GM19397 (cell line): ENCODE data around the gene LCN10.
"Not testable (repeated sequence)": the region's sequence is repeated elsewhere in the genome, so short reads cannot be mapped to it uniquely, and the experiment has no call there.

Experiments
- ATAC-seq: cut with Tn5 transposase; IDR thresholded peaks from one replicate; pipeline ENCODE4 v1.9.1; 2021; ENCODE audit warnings: mild to moderate bottlenecking, moderate library complexity; ENCODE audit not compliant: unreplicated experiment

The LCN10 gene

DNA sequence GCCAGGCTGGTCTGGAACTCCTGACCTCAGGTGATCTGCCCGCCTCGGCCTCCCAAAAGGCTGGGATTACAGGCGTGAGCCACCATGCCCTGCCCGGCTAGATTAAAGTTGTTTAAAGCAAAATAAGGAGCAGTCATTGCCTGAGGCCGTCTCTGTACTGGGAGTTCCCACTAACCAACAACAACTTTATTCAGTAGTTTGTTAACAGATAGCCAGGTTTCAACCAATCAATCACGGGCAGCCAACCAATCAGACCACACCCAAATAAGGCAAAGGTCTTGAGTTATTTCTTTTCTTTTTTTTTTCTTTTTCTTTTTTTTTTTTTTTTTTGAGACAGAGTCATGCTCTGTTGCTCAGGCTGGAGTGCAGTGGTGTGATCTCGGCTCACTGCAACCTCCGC lies 38.0 kb downstream of the LCN10 start:
- ATAC-seq = not testable (repeated sequence)

DNA sequence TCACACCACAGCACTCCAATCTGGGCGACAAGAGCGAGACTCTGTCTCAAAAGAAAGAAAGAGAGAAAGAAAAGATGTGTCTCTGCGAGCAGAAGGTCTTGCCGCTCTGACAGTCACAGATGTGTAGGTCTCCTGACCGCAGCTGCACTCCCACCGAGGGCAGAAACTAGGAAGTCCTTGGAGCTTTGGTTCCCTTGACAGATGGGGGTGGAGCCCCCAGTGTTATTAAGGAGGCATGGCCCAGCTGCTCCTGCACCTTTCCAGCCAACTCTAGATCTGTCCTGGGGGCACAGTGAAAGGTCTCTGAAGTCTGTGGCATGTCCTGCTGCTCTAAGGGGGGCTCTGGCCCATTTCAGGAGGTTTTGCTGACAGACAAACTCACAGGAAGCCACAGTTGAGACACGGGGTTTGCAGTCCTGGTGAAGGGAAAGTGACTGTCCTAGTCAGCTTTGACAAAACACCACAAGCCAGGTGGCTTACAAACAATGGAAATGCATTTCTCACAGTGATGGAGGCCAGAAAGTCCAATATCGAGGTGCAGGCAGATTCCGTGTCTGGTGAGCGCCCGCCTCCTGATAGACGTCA lies 39.4 kb downstream of the LCN10 start:
- no peak for ATAC-seq

DNA sequence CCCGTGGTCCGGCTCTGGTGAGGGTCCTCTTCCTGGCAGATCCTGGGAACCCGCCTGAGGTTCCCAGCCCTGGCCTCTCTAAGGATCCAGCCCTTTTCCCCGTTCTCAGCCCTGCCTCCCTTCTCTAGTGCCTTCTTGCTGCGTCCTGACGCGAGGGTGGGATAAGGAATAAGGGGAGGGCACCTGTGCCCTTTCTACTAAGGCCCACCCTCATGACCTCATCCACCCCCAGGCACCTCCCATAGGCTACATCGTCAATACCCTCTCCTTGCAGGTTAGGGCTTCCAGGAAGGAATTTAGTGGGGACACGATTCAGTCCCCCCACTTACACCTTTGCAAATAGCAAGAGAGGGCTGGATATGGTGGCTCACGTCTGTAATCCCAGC lies 41.1 kb downstream of the LCN10 start:
- no peak for ATAC-seq

DNA sequence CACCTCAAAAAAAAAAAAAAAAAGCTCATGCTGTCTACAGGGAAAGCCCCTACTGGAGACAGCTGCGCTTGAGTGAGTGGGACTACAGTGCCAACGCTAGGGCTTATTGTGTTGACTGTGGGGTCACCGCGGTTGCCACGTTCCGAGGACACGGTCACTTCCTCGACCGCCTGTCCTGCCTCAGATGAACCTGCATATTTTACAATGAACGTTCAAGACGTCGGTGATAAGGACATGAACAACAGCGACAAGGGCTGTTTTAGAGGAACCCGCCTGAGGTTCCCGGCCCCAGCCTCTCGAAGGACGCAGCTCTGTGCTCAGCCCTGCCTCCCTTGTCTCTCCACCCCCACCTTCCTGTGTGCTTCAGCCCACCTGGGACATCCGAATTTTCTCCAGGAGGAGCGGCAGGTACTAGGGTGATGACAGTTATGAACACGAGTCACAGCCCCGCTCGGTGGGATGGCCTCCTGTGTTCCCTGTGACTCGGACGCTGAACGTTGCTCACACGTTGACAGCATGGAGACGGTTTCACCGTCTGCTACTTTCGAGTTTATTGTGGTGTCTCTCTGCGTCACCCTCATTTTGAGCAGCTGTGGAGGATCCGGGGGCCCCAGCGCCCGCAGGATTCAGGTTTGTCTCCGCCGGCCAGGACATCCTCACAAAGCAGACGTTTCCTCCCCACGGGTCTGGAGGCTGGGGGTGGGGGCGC lies 41.6 kb downstream of the LCN10 start:
- no peak for ATAC-seq

DNA sequence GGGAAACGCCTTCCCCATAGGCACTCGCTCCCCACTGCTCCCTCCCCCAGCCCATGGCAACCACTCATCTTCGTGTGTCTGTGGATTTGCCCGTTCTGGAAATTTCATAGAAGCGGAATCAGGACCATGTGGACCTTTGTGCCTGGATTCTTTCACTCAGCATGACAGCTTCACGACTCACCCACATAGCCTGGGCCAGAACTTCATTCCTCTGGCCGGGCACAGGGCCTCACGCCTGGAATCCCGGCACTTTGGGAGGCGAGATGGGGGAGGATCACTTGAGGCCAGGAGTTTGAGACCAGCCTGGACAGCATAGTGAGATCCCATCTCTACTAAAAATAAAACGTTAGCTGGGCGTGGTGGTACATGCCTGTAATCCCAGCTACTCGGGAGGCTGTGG lies 42.4 kb downstream of the LCN10 start:
- ATAC-seq = no peak

DNA sequence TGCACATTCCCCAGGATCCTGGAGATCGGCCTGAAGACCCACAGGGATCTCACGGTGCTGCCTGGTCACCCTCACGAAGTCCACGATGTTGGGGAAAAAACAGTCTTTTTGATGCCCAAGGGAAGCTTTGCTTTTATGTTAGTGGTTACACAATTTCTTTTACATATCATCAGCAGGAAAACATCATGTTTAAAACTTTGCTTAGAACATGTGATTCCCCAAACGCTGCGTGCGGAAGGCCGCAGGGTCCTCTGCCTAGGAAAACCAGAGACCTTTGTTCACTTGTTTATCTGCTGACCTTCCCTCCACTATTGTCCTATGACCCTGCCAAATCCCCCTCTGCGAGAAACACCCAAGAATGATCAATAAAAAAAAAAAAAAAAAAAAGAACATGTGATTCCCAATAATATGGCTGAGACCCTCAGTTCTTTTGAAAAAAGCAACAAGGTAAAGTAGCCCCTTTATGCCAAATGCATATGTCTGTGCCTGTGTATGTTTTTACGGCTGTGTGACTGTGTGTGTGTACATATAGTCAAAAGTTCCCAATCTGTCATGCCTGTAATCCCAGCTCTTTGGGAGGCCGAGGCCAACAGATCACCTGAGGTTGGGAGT lies 44.0 kb downstream of the LCN10 start:
- no peak for ATAC-seq

DNA sequence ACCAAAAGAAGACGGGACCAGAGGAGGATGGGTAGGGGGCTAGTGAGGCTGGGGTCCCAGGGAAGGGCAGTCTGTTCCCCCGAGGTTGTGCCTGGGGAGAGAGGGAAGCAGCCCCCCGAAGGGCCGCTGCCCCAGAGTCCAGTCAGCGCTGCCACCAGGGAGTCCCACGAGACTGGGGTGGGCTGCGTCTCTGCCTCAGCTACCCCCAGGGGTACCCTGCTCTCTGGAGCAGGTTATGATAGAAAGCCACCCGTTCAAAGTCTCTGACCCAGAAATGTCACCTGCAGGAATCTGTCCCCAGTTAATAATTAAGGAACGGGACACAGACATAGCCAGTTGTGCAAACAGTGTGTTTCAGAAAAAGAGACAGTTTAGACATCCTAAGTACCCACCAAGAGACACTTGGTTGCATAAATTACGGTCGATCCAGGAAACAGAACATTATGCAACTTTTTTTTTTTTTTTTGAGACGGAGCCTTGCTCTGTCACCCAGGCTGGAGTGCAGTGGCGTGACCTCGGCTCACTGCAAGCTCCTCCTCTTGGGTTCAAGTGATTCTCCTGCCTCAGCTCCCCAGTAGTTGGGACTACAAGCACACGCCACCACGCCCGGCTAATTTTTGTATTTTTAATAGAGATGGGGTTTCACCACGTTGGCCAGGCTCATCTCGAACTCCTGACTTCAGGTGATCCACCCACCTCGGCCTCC lies 44.8 kb downstream of the LCN10 start:
- ATAC-seq = no peak

DNA sequence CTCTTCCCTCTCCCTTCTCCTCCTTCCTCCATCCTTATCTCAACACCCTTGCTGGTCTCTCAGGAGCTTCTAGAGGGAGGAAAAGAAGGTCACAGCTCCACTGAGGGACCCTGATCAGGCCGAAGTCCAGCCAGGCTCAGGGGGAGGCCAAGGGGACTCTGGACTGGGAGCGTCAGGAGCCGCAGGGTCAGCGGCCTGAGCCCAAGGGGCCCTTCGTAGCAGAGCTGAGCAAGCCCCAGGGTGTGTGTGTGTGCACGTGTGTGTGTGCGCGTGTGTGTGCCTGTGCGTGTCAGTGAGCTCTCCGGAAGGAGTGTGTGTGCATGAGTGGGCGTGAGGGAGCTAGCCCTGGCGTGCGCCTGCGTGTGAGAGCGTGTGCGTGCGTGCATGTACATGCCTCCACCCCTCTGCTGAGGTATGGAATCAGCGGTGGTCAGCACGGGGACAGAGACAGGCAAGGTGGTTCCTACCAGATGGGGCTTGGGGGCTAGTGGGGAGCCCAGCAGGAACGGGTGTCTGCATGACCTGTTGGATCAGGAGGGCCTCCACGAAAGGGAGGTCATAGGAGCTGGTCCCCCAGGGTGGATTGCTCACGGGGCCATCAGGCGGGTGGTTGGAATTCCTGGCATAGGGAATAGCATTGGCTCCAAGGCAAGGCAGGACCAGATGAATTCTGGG lies 45.5 kb downstream of the LCN10 start:
- no peak for ATAC-seq

DNA sequence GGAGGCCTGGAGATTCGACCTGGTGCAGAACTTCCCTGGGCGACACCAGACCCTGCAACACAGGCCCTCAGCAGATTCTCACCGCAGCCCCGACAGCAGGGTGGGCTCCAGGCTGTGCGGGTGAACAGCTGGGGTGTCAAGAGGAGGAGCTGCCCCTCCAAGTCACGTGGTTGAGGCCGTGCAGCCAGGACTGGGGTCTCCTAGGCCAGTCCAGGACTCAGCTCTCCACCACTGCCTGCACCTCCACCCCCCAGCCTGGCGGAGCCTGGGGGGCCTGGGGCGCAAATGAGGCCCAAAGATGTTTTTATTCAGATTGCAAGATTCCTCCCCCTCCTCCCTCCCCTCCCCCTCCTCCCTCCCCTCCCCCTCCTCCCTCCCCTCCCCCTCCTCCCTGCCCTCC lies 46.2 kb downstream of the LCN10 start:
- no peak for ATAC-seq

DNA sequence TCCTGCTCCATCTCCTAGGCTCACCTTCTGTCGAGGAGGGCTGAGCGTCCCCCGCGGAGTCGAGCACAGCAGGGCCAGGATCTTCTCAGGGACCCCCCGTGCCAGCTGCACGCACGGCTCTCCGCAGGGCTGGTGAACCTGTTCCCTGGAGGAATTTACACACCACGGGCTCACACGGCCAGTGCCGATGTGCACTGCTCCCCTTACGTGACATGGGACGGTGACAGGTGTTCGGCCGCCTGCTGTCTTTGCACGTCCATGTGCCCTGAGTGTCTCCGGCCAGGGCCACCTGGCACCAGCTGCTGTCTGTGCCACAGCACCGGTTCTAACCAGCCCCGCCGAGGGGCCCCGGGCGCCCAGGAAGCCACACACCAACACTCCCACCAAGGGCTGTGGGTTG lies 46.8 kb downstream of the LCN10 start:
- ATAC-seq = no peak

DNA sequence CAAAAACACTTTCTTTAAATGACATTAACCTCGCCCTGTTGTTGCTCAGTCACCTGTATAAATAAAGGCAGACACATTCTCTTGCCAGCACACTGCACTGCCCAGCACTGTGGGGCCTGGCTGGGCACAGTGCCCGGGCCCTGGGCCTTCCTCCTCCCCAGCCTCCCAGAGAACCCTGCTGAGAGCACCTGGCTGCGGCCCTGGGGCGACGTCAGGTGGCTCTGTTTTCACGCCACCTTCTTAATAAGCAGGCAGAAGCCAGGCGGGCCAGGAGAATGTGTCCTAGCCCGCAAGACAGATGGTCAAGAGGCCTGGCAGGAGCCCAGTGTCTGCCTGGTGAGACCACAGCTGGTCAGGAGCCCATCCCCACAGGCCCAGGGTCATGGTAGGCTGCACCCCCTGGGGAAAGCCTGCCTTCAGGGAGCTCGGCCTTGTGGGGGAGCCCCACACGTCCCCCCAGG lies 47.3 kb downstream of the LCN10 start:
- ATAC-seq = no peak

DNA sequence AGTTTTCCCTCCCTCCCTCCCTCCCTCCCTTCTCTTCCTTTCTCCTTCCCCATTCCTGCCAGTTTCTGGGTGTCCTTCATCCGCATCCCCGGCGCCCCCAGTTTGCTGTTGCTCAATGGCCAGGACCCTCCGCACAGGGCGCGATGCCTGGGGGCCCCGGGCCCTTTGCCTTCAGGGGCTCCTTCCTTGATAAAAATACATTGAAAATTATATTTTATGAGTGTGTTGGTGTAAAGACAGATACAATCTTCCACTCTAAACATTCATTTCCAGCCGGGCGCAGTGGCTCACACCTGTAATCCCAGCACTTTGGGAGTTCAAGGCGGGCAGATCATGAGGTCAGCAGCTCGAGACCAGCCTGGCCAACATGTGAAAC lies 47.9 kb downstream of the LCN10 start:
- no peak for ATAC-seq

DNA sequence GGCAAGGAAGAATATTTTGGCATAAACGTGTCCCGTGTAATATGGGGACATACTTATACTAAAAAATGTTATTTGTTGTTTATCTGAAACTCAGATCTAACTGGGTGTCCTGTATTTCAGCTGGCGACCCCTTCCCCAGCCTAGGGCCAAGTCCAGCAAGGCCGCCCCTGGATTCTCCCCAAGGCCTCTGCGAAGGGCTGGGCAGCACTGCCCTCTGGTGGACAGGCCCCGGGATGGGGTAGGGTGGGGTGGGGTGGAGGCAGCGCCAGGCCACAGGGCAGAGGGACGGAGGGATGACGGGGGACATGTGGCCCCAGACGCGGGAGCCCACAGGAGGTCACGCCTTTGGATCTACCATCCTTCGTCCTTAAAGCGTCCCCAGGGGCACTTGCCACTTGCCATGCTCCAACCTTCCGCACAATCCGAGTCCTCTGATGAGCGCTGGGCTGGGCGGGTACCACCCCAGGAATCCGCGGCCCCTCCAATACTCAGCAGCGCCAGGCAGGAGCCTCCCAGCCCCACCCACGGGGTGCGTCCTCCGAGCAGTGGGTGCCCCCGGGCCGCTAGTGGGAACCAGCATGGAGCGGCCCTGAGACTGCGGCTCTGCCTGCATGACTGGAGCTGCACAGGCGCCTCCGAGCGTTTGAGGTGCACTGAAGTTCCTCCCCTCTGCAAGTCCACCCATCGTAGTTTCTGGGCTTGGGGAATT lies 48.4 kb downstream of the LCN10 start:
- no peak for ATAC-seq

DNA sequence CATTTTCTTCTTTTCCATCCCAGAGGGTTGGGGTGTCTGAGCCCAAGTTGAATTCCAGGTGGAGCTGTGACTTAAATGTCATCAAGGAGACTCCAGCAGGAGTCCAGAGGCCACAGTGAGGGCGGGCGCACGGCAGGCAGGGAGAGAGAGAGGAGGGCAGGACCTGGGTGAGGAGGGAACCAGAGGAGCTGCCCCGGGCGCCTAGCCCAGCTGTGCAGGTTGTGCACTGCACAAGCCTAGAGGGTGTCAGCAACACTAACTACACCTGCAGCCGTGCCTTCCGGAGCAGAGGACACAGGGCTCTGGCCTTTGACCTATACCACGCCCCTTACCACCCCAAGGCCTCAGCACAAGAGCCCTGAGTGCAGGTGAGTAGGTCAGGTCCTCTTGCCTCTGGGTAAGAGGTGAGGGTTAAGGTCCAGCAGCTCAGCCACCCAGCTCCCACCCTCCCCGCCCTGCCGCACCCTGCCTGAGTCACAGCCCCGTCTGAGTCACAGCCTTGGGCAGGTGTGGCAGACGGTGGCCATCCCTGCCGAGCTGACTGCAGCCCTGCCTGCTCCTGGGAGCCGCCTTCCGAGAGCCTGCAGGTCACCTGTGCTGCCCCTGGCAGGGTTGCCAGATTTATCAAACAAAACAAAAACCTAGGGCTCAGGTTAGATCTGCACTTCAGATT lies 49.1 kb downstream of the LCN10 start:
- ATAC-seq = no peak

DNA sequence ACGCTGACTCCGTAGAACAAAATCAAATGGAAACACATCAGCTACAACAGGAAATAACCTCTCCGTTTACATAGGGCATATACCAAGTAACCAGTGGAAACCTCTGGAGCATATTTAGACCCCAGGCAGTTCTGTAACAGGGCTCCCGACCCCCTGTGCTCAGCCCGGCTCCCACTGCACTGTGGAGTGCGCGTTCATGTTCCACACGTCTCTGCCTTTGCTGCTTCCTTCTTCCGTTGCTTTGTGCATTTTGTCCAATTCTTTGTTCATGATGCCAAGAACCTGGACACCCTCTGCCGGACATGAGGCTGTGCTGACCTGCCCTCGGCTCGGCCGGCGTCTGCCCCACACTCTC lies 49.6 kb downstream of the LCN10 start:
- ATAC-seq = no peak

DNA sequence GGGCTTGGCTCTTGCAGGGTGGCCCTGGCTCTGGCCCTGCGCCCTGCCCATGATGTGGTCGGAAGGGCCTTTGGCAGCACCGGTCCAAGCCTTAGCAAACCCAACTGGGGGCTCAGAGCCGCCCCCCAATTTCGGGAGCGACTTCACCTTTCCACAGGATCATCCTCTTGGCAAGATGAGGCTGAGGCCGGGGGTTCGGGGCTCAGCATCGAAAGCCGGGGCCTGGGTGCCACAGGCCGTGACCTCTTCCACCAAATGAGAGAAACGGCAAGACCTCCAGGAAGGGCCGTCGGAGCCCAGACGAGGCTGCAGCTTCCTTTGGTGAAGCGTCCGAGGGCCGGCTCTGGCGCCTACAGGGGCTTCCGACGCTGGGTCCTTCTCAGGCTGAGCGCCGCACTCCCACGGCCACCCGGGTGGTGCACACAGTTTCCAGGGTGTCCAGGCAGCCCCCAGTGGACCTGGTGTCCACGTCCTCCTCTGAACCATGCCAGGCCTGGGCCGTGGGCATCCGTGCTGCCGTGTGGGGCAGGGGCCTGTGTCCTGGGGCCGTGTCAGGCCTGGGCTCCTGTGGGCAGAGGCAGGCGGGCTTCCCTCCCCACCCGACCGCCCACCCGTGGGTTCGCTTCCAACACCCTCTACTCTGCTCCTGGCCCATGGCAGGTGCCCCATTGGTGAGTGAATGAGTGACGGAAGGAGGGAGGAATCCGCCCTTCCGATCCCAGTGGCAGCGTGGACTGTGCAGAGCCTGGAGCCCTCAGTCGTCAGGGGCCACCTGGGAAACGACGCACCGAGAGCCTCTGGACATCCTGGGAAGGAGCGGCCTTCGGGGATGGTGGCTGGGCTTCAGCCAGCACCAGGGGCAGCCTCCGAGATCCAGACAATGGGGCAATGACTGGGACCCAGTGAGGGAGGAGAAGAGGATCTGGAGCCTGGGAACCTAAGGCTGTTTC lies 50.3 kb downstream of the LCN10 start:
- no peak for ATAC-seq

DNA sequence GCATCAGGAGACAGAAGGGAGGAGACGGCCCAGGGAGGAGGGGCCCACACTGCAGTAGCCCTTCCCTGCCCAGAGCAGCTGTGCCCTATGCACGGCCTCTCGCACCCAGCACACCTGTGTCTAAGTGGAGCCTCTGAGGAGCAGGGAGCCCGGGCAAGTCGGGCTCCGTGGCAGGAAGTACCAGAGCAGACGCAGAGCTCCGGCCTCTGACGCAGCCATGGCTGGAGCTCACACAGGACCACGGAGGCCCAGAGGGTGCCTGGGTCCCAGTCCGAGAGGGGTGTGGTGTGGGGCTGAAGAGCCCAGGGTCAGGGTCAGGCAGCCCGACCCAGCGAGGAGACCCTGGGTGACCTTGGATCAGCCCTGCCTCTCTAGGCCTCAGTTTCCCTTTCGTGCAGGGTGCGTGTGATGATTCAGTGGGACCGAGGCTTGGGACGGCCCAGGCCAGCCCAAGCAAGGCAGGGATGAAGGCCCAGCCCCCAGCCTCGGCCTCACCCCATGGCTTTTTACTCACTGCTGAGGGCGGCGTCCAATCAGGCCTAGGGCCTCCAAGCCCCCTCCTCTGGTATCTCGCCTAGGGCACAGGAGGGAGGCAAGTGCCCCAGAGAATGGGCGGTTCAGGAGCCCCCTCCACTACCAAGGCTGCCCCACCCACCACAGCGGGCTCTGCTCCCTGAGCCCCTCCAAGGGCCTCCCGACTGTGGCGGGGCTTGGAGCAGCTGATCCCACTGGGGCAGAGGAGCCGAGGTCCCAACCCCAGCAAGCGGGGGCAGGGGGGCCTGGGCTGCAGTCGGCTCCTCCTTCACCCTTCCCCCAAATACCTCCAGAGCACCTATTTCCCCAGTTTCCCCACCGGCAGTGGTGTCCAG lies 51.2 kb downstream of the LCN10 start:
- no peak for ATAC-seq

DNA sequence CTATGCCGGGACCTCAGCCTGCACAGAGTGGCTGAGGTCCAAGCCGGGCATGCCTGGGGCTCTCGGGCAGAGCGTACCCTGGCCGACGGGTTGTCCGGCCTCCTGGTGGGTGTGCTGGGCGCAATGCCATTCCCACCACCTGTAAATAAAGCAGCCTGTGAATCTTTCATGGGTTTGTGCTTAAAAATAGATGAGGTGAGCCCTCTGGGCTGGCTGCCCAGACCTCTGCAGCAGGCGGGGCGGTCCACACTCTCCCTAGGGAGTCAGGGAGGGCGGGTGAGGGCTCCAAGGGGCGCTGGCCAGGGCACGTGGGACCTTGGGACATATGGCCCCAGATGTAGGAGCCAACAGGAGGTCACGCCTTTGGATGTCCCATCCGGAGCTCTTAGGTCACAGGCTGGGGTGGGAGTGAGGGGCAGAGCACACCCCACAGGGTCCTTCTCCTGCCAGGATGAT lies 51.9 kb downstream of the LCN10 start:
- ATAC-seq = no peak
